GM18867 (cell line): ENCODE results near the gene ARHGEF25.
"Not testable (repeated sequence)": the region's sequence is repeated elsewhere in the genome, so short reads cannot be mapped to it uniquely, and the experiment has no call there.

Experiments
- ATAC-seq: cut with Tn5 transposase; IDR thresholded peaks from one replicate; pipeline ENCODE4 v1.9.1; 2021; ENCODE audit warnings: mild to moderate bottlenecking, moderate library complexity; ENCODE audit not compliant: unreplicated experiment

The ARHGEF25 gene

GRCh38 chr12:57611108-57611826, at the start of gene ARHGEF25:
Gene ARHGEF25, plus strand, starts transcription at chr12:57611435. Its CDS starts 460 bp downstream, at chr12:57611895.
- ATAC-seq, result peak; percentile 50

GRCh38 chr12:57563358-57563757, 47.9 kb upstream of the ARHGEF25 start:
- no peak for ATAC-seq

GRCh38 chr12:57564178-57564740, 47.0 kb upstream of the ARHGEF25 start:
- no peak for ATAC-seq

GRCh38 chr12:57568838-57569237, 42.4 kb upstream of the ARHGEF25 start:
- ATAC-seq, result no peak

GRCh38 chr12:57569858-57570257, 41.4 kb upstream of the ARHGEF25 start:
- no peak for ATAC-seq

- not testable (repeated sequence) for ATAC-seq
Measured at GRCh38 chr12:57570438-57570837, 40.8 kb upstream of the ARHGEF25 start.

- no peak for ATAC-seq
Measured at GRCh38 chr12:57571926-57572762, 39.1 kb upstream of the ARHGEF25 start.

GRCh38 chr12:57574795-57575194, 36.4 kb upstream of the ARHGEF25 start:
- ATAC-seq, result no peak

- ATAC-seq, result no peak
Measured at GRCh38 chr12:57575771-57576612, 35.2 kb upstream of the ARHGEF25 start.

GRCh38 chr12:57576613-57577160, 34.5 kb upstream of the ARHGEF25 start:
- no peak for ATAC-seq

- ATAC-seq, result no peak
Measured at GRCh38 chr12:57577981-57578758, 33.1 kb upstream of the ARHGEF25 start.

- ATAC-seq, result no peak
Measured at GRCh38 chr12:57579011-57579410, 32.2 kb upstream of the ARHGEF25 start.

- ATAC-seq, result no peak
Measured at GRCh38 chr12:57579677-57580465, 31.4 kb upstream of the ARHGEF25 start.

- no peak for ATAC-seq
Measured at GRCh38 chr12:57580466-57580795, 30.8 kb upstream of the ARHGEF25 start.

- no peak for ATAC-seq
Measured at GRCh38 chr12:57581802-57582201, 29.4 kb upstream of the ARHGEF25 start.

- ATAC-seq, result no peak
Measured at GRCh38 chr12:57582440-57582839, 28.8 kb upstream of the ARHGEF25 start.

- ATAC-seq, result peak; percentile 96
Measured at GRCh38 chr12:57583008-57583831, 28.0 kb upstream of the ARHGEF25 start.

GRCh38 chr12:57584050-57584449, 27.2 kb upstream of the ARHGEF25 start:
- no peak for ATAC-seq
